ENCODE results near the gene RASAL3.
"Not testable (repeated sequence)": the region's sequence is repeated elsewhere in the genome, so short reads cannot be mapped to it uniquely, and the experiment has no call there.

RASAL3 gene

GRCh38 chr19:15464394-15465385, at the start of gene RASAL3:
TSS of gene RASAL3 (minus strand) at chr19:15464544. CDS start at chr19:15464358, 186 bp downstream.
- DNase-seq (ENCODE audit: low spot score) = no peak

GRCh38 chr19:15511671-15512424, 47.5 kb upstream of the RASAL3 start:
- DNase-seq (ENCODE audit: low spot score) = no peak

DNA sequence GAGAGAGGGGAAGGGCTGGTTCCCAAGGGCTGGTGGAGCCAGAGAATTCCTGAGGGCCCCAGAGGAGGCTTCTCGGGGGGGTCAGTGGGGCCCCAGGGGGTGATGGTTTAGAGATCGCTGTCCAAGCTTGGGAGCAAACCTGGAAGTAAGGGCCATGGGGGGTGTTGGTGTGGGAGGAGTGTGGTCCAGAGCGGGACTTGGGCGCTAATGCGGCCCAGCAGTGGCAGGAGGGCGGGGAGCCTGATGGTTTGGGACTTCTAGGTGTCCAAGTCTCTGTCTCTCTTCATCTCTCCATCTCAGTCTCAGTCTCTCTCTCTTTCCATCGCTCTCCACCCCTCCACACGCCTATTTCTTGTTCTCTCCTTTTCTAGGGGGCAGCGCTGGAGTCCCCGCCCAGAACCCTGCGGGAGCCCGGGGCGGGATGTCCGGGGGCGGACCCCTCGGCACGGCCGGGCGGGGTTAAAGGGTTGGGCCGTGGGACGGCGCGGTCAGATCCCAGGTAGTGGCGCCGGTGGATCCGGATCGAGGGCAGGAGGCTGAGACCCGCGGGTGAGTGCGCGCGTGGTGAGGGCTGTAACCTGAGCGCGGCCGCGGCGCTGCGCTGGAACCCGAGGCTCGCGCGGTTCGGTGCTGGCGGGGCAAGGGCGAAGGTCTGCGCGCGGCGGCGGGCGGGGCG, 43.8 kb upstream of the RASAL3 start, which contains the start of gene CYP4F22:
TSS of gene CYP4F22 (plus strand) at position 491 of the 676 bp plus-strand sequence. CDS start 16,812 bp downstream, outside the sequence.
- no peak for DNase-seq (ENCODE audit: low spot score)

DNA sequence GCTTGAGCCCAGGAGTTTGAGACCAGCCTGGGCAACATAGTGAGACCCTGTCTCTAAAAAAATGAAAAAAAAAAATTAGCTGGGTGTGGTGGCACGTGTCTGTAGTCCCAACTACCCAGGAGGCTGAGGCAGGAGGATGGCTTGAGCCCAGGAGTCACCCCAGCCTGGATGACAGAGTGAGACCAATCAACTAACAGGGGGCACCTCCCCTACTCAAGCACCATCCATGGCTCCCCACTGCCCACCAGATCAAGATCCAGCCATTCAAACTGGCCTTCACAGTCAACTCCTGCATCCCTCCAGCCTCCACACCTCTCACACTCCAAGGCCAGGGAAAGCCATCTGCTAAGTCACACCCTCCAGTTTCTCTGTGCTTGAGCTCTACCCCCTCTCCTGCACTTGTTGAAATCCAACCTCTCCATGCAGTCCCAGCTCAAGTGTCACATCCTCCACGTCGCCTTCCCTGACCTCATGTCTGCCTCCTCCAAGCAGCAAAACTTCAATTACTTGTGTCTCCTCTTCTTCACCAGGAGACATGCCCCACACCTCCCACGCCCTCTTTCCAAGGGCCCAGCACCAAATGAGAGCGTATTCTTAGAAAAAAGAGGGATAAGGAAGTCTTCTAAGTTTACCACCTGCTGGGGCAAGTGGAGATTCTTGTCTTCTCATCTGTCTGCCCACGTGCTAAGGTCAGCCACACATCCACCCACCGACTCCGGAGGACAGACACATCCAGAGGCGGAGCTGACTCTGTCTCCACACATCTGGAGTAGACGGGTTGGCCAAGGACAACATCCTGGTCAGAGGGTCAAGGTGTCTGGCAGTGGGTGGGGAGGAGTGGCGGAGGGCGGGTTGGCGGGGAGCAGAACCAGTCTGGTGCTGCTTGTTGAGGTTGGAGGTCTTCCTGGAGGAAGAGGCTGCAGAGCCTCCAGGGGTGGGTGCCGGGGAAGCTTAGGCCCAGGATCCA, 43.0 kb upstream of the RASAL3 start:
- no peak for DNase-seq (ENCODE audit: low spot score)

DNA sequence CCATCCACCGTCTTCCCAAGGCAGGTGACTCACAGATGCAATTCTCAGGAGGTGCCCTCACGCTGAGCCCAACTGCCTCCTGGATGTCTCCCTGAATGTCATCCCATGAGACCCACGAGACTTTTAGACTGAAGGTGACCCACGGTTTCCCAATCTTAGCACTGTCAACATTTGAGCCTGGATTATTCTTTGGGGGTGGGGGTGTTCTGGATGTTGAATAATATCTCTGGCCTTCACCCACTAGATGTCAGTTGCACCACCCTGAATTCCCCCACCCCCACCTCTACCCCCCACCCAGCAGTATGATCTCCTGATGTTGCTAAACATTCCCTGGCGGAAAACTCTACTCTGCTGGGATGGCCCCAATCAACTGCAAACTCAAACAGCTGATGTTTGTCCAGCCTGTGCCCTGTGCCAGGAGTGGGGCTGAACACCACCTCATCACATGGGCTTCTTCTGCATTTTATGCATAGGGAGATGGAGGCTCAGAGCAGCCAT, 41.8 kb upstream of the RASAL3 start:
- no peak for DNase-seq (ENCODE audit: low spot score)

- DNase-seq (ENCODE audit: low spot score) = no peak
Measured at GRCh38 chr19:15502264-15502663, 37.9 kb upstream of the RASAL3 start.

GRCh38 chr19:15501596-15501995, 37.3 kb upstream of the RASAL3 start:
- DNase-seq (ENCODE audit: low spot score) = no peak

- no peak for DNase-seq (ENCODE audit: low spot score)
Measured at GRCh38 chr19:15498910-15499309, 34.6 kb upstream of the RASAL3 start.

DNA sequence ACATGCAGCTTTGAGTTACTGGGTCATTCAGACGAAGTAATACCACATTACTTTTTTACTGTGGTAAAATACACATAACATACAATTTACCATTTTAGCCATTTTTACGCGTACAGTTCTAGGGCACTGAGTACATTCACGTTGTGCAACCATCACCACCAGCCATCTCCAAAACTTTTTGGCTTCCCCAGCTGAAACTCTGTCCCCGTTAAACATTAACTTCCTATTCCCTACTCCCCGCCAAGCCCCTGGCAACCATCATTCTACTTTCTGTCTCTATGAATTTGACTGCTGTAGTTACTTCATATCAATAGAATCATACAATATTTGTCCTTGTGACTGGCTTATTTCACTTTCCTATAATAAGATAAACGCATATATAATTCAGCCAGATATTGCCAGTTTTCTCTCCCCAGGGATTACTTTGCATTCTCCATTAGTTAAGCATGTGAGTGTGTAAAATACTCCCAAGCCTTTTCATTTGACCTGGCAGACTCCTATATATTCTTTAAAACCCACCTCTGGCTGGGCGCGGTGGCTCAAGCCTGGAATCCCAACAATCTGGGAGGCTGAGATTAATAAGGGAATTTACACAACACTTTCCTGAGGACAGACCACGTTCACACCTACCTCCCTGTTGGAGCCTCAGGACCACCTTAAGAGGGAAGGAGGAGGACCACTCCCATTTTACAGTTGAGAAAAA, 34.0 kb upstream of the RASAL3 start:
- no peak for DNase-seq (ENCODE audit: low spot score)

- DNase-seq (ENCODE audit: low spot score) = no peak
Measured at GRCh38 chr19:15495151-15495550, 30.8 kb upstream of the RASAL3 start.

DNA sequence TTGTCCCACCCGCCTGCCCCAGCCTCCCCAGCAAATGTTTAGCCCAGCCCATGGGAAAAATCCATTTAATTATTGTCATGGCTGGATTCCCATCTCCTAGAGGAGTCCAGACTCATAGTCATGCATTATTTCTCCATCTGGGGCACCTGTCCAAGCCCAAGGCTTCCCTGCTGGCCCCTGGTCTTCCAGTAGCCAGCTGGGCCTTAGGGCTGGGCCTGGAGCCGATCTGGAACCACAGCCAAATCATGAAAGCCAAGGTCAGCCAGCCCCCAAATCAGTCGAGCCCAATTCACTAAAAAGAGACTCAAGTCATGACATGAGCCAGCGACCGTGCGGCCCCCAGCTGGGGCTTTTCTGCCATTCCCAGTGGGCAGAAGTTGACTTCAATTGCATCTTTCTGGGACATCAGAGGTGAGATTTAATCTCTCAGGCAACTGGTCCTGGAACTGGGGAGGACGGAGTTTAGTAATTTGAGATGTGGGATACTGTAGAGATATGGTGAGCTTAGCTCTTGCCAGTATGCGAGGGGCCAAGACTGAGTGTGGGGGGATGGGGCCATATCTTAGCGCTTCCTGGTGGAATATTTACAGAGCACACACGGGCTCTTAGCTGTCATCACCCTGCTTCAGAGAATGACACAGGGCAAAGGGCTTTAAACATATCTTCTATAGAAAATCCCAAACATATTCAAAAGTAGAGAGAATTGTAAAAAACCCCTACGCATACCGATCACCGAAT, 24.3 kb upstream of the RASAL3 start:
- DNase-seq (ENCODE audit: low spot score) = no peak

- DNase-seq (ENCODE audit: low spot score) = no peak
Measured at GRCh38 chr19:15487038-15487437, 22.7 kb upstream of the RASAL3 start.

DNA sequence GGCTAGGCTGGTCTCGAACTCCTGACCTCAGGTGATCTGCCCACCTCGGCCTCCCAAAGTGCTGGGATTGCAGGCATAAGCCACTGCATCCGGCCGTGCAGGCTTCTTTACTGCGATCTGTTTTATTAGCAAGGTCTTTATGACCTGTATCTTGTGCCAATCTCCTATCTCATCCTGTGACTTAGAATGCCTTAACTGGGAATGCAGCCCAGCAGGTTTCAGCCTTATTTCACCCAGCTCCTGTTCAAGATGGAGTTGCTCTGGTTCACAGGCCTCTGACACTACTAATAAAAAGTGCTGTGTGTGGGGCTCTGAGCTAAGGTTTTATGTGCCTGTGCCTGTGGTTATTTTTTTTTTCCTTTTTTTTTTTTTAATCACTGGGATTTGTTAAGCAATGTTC, 21.4 kb upstream of the RASAL3 start:
- DNase-seq (ENCODE audit: low spot score) = not testable (repeated sequence)

- not testable (repeated sequence) for DNase-seq (ENCODE audit: low spot score)
Measured at GRCh38 chr19:15480996-15481395, 16.7 kb upstream of the RASAL3 start.

DNA sequence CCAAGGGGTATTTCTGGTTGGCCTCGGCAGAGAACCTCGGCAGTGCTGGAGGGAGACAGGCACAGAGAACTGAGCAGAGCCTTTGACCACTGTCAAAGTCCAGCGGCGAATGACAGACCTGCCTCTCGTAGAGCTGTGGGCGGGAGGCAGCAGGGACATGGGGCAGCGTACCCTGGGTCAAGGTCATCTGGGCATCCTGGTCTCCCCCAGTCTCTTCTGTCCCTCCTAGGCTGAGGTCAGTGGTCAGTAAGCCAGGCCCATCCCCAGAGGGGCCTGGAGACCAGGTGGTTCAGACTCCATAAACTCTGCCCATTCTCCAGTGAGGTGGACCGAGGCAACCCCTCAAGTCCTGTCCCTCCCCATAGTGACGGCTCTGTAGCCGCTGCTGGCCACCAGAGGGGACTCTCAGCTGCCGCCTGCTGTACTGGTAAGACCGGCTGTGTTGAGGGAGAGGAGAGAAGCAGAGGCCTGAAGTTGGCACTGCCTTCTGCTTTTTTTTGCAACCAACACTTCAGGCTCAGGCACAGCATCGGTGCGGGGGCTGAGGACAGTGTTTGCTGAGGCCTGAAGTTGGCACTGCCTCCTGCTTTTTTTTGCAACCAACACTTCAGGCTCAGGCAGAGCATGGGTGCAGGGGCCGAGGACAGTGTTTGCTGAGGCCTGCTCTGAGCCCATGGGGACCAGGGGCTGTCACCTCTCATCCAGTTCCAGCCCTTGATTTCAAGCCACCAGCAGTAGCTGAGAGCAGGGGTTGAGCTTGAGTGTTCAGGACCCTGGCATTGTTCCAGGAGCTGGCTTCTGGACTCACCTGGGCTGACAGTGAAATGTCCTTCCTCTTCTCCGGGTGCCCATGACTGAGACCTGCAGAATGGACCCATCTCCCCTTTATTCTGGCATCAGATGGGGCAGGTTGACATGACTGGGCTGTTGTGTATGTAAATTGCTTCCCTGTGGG, 15.3 kb upstream of the RASAL3 start, which contains the start of gene PGLYRP2:
TSS of gene PGLYRP2 (minus strand) at position 111 of the 955 bp plus-strand sequence. CDS start 130 bp downstream, outside the sequence.
- DNase-seq (ENCODE audit: low spot score) = no peak

DNA sequence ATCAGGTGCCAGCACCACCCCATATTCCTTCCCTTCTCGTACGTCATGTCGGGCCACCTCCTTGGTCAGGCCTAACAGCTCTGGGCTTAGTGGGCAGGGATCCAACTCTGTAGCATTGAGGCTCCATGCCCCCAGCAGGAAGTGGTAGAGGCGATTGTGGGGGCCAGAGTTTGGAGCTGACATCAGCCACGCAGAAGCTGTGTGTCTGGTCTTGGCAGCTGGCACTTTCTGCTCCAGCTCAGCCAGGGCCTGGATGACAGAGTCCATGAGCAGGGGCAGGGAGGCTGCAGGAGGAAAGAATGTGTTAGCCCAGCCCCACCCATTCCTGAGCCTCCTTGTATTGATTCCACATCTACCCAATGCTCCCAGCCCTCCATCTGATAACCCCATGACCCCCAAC, 12.0 kb upstream of the RASAL3 start:
- no peak for DNase-seq (ENCODE audit: low spot score)

GRCh38 chr19:15475611-15476010, 11.3 kb upstream of the RASAL3 start:
- DNase-seq (ENCODE audit: low spot score) = no peak

DNA sequence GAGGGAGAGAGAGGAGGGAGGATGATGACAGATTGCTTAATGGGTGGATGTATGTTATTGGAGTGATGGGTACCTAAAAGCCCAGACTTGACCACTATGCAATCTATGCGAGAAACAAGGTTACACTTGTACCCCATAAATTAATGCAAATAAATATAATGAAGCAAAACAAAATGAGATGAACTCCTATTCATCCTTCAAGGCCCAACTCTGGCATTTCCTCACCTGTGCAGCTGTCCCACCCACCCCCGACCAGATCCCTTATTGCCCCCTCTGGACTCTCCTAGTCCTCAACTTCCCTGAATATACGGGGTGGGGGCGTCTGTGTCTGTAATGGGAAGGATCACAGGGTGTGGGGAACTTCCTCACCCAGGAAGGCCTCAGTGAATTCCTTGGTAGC, 10.8 kb upstream of the RASAL3 start:
- DNase-seq (ENCODE audit: low spot score) = no peak
